HG03457 (cell line): ENCODE data around the gene CENPP.
"Not testable (repeated sequence)": the region's sequence is repeated elsewhere in the genome, so short reads cannot be mapped to it uniquely, and the experiment has no call there.

Experiments
- ATAC-seq: cut with Tn5 transposase; IDR thresholded peaks from one replicate; pipeline ENCODE4 v1.9.1; 2021; ENCODE audit warnings: moderate number of reproducible peaks; ENCODE audit not compliant: unreplicated experiment

CENPP gene

DNA sequence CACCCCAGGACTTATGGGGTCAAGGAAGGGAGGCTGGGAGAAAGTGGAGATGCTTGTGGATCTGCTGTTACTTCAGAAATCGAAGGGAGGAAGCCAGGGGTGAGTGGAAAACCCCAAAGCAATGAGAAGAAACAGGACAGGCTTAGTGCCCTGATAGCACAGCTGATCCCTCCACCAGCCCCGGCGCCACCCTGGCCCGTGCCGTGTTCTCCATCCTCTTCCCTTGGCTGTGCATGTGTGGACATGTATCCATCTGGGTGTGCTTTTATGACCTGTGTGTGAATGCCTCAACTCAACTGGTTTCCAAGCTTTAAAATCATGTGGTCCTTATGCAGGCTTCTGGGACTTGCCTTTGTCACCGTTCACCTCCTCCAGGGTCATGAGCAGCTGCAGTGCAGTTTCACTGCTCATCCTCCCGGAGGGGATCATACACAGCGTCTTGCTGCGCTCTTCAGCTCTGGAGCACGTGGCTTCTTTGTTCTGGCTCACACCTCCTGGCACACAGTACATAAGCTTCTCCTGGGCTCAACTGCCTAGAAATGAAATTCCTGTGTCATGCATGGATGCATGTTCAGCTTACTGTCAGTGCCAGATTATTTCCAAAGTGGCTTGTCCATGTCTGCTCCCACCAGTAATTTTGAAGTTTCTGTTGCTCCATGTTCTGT, 286.0 kb downstream of the CENPP start:
- no peak for ATAC-seq

DNA sequence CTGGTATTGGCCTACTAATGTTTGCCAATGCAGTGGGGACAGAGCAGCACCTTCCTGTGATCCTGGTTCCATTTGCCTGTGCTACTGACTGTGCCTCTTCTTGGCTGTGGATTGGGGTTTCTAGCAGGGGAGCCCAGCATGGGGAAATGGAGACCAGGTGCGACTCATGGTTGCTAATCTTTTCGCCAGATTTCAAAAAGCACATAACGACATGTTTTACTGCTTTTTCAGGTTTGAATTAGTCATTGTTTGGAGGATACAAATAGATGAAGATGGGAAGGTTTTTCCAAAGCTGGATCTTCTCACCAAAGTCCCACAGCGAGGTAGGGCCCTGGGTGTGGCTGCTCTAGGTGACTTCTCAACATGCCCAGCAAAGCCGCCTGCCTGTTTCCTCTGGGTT, 286.5 kb downstream of the CENPP start:
- ATAC-seq: no peak

DNA sequence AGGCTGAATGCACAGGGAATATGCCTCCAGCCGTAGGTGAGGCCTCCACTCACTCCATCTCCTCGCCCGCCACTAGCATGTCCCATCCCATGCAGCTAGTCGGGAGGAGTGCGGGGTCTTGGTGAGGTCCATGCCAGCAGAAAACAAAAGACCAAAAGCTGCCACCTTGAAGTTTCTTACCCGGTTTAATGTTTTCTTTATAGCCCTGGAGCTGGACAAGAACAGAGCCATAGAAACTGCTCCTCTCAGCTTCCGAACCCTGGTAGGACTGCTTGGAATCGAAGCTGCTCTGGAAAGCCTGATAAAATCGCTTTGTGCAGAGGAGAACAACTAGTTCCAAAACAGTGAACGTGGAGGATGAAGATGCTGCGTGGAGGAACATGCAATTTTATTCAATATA, 287.1 kb downstream of the CENPP start:
- no peak for ATAC-seq

DNA sequence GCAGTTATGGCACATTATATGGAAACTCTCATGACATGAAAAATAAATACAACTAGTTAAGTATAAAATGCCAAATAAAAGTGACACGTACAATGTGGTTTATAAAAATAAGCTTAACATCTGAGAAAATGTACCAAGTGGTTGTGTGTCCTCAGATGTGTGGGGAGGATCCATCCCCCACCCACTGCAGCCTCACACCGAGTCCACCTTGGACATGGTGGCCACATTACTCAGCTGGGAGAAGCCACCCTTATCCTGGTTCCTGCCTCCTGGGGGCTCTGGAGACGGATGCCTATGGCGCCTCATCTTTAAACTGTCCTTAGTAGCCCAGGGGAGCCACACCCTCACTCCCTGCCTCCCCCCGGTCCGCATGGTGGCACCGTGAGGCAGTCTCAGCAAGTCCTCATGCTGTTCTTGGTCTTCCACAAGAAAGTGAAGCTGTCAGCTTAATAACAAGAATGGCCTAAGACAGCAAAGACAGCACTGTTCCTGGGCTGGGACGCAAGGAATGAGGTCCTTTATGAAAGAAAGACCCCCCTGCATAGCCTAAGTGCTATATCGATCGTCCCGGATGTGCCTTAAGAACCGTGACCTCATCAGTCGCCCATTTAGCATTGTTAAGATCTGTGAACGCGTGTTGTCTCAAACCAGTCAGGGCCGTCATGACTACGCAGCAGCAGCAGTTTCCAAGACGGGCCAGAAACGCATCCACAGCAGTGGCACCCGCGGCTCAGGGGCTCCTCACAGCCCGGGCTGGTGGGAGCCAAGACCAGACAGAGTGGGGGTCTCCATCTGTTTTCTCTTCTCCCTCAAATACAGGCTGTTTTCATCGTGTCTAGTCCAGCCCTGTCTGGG, 287.7 kb downstream of the CENPP start:
- ATAC-seq: no peak

DNA sequence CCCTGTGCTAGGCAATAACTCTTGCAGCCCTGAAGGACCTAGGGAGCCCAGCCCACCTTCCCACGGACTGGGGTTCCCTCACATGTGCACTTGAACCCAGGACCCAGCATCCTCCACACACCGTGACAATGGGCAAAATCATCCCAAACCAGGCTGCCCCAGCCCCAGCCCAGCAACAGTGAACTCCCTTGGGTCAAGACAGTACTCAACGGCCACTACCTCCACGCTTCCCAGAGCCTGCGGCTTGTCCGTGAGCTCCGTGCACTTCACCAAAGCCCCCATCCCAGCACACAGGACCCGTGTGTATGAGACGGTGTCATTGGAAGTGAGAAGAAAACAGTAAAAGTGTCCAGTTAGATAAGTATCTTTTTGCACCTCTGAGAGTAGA, 288.4 kb downstream of the CENPP start:
- no peak for ATAC-seq

DNA sequence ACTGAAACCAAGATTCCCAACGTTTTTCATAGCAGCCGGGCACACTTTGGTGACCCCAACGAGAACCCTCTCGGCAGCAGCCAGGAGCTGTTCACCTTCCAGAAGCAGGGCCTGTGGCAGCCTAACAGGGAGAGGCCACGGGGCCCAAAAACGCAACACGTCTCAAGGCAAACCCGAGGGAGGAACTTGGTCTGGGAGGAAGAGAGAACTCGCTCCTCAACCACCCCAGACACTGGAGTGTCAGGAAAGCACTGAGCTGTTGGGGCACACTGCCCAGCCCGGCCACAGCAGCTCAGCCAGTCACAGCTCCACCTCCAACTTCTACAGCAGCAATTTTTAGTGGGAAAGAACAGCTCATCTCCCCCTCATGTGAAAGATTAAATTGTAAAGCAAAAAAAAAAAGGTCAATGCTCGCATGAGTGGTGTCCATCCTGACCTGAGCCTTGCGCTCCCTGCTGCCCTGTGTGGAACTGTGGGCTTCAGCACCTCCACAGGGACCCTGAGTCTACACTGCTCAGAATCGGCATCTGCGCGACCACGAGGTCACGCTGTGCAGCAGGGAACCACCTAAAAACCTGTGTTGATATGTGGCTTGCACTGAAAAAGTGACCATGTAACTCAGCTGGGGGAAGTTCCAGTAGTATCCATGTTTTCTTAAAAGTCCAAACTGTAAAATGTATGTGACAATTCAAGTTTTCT, 289.2 kb downstream of the CENPP start:
- no peak for ATAC-seq

DNA sequence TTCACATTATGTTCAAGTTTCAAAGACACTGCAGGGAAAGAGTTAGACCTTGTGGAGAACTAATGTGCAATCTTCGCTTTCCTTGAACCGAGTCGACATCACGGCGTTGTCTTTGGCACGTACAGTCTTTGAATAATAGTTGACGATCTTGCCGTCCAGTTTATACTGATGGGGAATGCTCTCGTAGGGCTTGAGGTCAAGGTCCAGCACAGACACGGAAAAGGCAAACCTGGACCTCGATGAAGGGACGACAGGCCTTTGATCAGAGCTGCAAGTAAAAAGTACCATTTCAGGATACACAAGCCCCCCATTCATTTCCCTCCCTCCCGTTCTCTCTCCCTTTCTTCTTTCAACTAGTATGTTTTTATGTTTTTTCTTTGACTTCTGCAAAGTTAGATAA, 290.0 kb downstream of the CENPP start:
- ATAC-seq: no peak

DNA sequence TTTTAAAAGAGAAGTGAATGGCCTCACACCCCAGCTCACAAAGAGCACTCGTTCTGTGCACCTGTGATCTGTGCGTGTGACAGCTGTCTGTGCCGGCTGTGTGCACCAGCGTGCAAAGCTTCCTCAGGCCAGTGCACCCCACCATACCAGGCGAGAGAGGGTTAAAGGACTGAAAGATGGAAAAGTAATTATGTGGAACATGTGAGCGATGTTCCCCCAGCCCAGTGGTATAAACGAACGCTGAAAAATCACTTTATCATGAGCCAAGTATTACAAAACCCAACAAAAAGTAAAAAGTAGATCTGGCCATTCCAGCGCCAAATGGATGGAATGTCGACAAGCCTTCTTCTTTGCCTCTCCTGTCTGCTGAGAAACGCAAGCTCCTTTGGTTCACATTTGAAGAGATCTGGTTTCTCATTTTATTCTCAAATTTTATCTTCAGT, 290.5 kb downstream of the CENPP start:
- no peak for ATAC-seq

DNA sequence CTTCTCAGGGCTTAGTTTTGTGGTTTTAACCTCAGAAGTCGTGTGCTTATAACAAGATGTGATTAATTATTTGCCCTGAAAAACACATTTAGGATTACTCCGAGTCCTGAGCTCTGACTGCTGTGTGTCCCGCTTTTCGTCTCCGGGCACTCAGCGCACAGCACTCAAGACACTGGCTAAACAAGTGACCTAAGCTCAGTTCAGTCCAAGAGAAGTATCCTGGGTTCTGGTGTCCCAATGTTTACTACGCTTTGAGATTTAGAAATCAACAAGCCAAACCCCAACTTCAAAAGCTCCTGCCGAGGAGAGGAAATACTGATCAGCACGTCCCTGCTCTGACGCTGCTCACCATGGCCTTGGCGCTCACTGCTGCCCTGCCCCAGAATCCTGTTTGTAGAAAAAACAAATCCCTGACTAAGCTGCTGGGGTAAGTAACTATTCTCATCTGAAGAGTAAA, 290.9 kb downstream of the CENPP start:
- no peak for ATAC-seq

DNA sequence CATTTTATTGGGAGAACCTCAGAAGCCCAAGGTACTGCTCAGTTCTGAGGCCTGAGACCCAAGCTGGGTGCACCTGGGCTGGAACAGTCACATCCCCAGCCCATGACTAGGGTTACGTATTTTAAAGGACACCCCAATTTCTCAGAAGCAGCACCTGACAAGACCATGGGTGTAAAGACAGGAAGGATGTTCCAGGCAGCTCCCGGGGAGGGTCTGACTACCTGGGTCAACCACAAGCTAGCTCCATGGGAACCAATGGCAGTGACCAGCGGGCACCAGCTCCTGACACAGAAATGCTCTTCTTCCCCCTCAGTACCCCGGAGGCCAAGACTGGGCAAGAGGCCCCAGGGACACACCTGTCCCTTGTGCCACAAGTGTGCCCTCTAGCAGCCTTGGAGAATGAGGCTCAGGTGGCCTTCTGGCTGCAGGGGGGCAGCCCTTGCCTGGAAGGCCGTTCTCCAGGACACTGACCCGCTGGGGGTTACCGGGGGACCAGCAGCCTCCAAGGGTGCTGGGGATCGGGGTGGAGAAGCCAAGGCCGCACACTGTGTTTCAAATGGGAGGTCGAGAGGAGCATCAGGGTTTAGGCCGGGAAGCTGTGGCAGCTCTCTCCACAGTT, 291.6 kb downstream of the CENPP start:
- no peak for ATAC-seq

DNA sequence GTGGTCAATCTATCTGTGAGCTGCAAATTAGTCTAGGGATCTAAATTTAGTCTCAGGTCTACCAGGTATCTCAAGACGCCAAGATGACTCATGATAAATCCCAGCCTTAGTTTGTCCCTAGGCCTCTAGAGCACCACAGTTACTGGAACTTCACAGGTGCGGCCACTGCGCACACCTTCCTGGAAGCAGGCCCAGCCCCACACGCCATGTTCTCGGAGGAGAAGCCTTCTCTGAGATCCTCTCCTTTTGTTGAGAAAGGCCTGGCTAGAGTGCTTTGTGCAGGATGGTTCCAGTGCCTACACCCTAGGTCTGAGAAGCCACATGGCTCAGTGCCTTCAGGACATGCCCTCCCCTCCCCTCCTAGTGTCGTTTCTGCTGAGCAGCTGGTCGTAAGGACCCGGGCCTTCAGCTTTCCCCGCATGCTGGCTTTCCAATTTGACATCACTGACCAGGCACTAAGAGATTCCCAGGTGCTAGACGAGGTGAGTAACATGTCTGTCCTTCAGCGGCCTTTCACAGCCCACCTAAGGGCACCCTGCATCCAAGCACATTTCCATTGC, 292.3 kb downstream of the CENPP start:
- no peak for ATAC-seq

DNA sequence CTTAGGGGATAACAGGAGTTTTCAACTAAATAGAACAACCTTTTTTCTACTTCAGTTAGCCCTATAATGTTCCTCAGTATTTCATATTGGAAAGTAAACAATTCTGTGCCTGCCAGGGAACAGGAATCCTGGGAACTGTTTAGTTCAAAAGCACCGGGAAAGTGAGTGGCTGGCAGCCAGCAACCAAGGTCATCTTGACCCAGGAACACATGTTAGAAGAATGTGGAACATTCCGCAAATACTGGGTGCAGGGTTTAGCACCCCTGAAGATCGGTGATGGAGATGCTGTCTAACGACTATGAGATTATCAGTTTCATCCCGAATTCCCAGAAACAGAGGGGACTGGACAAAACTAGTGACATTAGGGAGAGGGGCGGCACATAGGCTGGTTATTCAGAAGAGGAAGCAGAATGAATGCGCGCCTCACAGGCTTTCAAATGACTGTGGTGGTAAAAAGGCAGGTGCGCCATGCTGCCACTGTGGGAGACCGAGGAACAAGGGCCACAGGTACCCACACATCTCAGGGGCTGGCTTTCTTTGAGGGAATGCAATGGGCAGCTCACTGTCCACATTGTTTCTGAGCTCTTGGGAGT, 293.0 kb downstream of the CENPP start:
- no peak for ATAC-seq

DNA sequence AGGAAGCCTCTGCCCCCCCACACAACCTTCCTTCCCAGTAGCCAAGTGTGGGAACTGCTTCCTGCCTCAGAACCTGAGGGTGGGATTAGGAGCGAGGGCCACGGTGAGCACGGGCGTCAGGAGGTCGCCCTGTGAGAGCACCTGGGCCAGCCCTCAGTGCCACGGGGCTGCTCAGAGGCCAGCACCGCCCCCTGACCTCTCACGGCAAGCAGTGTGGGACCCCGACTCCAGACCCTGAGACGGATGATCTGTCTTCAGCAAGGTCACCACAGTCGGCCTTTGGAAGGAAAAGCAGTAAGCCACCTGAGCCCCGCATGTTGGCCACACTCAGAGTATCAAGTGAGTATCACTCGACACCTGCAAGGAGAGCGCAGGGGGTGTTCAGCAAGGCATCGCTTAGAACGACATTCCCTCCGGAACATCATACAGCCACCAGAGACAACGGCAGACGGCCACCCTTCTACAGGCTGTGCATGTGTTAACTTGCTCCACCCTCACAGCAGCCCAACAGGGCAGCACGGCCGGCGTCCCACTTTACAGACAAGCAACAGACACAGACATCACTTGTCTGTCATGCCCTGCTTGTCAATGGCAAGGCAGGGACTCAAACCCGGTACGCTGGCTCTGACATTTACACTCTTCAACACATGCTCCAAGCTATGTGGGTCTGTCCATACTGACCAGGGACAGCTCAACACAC, 294.0 kb downstream of the CENPP start:
- ATAC-seq: no peak

DNA sequence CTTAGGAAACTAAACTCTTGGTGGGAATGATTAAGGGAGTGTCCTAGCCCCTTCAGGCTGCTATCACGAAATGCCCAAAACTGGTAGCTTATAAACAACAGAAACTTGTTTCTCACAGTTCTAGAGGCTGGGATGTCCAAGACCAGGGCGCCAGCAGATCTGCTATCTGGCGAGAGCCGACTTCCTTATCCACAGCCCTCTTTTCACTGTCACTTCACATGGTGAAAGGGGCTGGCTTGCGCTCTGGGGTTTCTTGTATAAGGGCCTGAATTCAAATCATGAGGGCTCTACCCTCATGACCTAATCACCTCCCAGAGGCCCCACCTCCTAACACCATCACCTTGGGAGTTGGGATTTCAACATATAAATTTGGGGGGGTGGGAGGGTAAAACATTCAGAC, 295.1 kb downstream of the CENPP start:
- ATAC-seq: no peak

DNA sequence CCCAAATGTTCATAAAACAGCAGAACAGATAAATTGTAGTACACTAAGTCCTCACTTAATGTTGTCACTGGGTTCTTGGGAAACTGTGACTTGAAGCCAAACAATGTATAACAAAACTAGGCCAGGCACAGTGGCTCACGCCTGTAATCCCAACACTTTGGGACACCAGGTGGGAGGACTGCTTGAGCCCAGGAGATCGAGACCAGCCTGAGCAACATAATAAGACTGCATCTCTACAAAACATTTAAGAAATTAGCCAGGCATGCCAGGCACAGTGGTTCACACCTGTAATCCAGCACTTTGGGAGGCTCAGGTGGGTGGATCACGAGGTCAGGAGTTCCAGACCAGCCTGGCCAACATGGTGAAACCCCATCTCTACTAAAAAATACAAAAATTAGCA, 298.2 kb downstream of the CENPP start:
- not testable (repeated sequence) for ATAC-seq

DNA sequence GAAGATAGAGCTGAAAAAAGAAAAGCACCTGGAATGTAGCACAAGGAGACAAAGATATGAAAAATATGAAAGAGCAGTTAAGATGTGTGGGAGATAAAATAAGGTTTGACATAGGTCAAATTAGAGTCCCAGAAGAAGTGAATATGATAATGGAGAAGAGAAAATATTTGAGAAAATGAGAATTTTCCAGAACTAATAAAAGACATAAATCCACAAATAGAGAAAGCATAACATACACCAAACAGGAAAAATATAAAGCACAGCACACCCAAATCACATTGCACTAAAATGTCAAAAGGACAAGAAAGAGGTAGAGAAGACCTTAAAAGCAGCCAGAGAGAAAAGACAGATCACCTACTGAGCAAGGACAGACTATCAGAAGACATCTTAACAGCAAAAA, 300.7 kb downstream of the CENPP start:
- ATAC-seq: no peak

DNA sequence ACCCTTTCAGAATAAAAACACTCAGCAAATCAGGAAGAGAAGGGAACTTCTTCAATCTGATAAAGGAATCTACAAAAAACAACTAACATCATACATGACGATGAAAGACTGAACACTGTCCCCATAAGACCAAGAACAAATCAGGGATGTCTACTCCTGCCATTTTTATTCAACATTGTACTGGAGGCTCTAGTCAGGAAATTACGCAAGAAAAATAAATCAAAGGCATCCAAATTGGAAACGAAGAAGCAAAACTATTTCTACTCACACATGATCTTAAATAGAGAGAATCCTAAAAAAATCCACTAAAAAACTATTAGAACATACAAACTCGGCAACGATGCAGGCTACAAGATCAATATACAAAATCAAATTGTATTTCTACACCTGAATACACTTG, 301.9 kb downstream of the CENPP start:
- no peak for ATAC-seq

DNA sequence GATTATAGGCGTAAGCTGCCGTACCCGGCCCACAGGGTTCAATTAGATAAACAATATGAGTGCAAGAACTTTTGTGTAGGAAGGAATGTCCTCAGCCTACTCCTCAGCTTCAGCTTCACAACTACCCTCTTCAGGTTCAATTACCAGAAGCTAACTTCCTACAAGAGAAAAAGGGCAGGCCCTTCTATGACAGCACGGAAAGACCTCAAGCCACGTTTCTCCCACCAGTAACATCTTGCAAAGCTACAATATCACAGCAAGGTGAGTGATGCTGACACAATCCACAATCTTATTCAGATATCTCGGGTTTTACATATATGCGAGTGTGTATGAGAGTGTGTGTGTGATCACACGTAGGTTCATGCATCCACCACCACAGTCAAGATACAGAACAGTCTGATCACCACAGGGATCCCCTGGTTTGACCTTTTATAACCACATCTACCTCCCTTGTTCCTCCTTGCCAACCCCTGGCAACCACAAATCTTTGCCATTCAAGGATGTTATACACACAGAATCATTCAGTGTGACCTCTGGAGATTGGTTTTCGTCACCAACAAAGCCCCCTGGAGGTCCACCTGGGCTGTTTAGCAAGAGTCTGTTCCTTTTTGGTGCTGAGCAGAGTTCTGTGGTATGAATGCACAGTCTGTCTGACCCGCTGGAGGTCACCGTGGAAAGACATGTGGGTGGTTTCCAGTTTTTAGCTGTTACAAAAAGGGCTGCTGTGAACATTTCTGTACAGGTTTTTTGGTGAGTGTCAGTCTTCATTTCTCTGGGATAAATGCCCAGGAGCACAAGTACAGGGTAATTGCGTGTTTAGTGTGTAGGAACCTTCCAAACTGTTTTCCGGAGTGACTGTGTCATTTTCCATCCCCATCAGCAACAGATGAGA, 305.9 kb downstream of the CENPP start:
- no peak for ATAC-seq

DNA sequence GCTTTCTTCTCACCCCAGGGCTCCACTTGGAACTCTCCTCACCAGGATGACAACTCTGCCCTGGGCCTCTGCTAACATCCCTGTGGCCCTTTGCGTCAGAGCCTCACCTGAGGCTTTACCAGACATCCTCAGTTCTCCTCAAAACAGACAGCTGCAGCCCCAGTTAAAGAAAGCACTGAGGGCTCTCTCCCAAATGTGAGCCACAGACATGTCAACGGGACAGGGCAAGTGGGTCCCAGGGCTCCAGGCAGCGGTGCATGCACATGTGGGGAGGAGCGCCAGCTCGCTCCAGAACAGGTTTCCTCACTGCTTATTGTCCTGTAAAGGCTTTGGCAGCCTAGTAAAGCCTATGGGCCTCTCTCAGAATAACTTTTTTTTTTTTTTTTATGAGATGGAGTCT, 306.9 kb downstream of the CENPP start:
- ATAC-seq: no peak
